NCI-H82 (cell line): ENCODE results near the gene NPIPA1.
"Not testable (repeated sequence)": the region's sequence is repeated elsewhere in the genome, so short reads cannot be mapped to it uniquely, and the experiment has no call there.

Source experiments
- DNase-seq: peaks from one replicate; lab custom pipeline; 2025; lab: John Stamatoyannopoulos, UW

The NPIPA1 gene

DNA sequence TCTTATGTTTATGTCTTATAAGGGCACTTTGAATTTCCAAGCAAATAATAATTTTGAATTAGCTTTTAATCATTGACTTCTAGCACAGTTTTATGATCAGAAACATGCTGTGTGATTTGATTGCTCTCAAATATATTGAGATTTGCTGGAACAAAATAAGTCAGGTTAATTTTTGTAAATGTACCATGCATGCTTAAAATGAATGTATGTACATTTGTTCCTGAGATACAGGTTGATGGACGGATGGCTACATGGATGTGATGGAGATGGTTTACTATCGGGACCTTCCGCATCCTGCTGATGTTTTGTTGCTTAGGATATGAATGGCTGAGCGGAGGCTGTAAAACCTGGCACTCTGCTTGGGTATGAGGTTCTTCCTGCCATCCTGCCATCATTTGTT is at the start of gene NPIPA1:
Gene NPIPA1, plus strand, starts transcription at position 301 of the 400 bp plus-strand sequence. Its CDS starts 0 bp downstream, at position 301.
- DNase-seq, result not testable (repeated sequence)

DNA sequence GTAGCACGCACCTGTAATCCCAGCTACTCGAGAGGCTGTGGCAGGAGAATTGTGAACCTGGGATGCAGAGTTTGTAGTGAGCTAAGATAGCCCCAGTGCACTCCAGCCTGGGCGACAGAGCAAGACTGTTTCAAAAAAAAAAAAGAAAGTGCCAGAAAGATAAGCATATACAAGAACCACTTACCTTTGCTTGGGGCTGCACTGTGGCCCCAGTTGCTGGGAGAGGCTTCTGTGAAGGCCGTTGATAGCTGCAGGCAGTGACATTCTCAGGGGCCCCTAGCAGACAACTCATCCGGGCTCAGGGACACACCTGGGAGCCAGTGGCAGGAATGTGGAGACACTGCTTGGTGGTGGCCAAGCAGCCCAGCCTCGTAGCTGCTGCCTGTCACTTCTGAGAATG is 45.1 kb upstream of the NPIPA1 start:
- DNase-seq, result not testable (repeated sequence)

DNA sequence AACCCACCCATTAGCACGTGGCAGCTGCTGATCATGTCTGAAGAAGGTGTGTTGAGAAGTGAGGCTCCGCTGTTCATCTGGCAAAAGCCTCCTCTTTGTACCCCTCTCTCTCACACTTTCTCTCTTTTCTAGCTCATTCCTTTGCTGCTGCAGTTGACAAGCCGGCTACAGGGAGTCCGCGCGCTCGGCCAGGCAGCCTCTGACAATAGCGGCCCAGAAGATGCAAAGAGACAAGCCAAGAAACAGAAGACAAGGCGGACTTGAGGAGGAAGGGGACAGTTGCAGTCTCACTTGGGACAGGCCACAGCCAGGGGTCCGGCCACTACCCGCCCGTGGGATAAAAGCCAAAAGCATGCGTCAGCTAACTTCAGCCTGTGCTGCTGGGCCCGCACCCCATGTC is 41.9 kb upstream of the NPIPA1 start:
- not testable (repeated sequence) for DNase-seq

GRCh38 chr16:14896023-14896422 is 41.2 kb upstream of the NPIPA1 start:
- not testable (repeated sequence) for DNase-seq

DNA sequence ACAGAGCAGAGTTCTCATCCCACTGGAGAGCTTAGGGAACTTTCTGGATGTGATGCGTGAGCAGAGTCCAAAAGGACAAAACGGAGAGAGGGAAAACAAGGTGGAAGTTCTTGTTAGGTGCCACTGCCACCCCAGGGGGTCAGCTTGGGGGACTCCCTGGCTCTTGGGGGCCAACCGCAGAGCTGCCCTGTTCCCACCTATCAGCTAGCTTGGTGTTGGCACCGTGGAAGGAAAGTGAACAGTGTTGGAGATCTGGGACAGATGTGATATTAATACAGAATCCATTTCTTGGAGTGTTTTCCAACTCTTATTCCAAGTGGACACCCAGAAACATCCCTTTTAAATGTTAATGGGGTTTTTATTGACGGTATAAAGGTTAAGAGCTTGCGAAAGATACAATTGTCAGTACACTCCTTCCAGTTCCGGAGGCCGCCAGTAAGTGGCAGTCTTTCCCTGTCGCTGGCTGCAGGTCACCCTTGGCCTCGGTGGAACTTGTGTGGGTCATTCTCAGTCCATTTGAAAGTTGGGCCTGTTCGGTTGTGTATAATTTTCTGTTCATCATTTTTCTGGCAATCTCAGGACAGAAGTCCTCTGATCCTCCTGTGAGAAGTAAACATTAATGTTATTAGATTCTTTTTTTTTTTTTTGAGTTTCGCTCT is 40.1 kb upstream of the NPIPA1 start:
- not testable (repeated sequence) for DNase-seq

GRCh38 chr16:14898162-14898561 is 39.1 kb upstream of the NPIPA1 start:
- not testable (repeated sequence) for DNase-seq

GRCh38 chr16:14903191-14903957 is 33.9 kb upstream of the NPIPA1 start:
- DNase-seq, result not testable (repeated sequence)

GRCh38 chr16:14909744-14910143 is 27.5 kb upstream of the NPIPA1 start:
- not testable (repeated sequence) for DNase-seq

DNA sequence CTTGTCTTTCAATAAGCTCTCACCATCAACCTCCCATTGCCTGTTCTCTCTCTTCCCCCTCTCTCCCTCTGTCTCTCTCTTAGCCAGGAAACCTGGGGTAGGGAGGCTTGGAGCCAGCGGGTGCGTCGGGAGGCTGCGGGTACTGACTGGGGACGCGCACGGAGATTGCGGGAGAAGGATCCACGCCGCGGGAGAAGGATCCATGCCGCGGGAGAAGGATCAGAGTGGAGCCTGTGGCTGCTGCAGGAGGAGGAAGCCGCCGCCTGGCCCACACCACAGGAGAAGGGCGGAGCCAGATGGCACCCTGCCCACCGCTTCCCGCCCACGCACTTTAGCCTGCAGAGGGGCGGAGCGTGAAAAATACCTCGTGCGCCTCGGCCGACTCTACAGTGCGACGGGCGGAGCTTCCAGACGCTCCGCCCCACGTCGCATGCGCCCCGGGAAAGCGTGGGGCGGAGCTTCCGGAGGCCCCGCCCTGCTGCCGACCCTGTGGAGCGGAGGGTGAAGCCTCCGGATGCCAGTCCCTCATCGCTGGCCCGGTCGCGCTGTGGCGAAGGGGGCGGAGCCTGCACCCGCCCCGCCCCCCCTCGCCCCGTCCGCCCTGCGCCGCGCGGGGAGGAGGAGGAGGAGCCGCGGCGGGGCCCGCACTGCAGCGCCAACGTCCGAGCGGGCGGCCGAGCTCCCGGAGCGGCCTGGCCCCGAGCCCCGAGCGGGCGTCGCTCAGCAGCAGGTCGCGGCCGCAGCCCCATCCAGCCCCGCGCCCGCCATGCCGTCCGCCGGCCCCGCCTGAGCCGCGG is 26.2 kb upstream of the NPIPA1 start:
- not testable (repeated sequence) for DNase-seq

- not testable (repeated sequence) for DNase-seq
Measured at GRCh38 chr16:14911954-14912353, 25.3 kb upstream of the NPIPA1 start.

DNA sequence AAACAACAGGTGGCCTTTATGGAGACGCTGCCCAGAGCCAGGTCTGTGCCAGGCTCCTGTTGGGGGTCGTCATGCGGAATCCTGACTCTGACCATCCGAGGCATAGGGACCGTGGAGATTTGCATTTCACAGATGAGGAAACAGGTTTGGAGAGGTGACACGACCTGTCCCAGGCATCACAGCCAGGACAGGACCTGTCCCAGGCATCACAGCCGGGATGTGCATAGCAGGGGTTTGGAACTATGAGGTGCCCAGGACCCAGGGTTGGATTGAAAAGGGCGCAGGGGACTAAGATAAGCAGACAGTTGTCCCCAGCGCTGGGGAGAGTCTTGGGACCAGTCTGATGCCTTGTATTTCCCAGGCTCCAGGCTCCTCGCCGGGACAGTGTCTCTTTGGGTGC is 24.7 kb upstream of the NPIPA1 start:
- not testable (repeated sequence) for DNase-seq

- DNase-seq, result not testable (repeated sequence)
Measured at GRCh38 chr16:14918504-14918903, 18.7 kb upstream of the NPIPA1 start.

- not testable (repeated sequence) for DNase-seq
Measured at GRCh38 chr16:14919837-14920600, 17.2 kb upstream of the NPIPA1 start.

DNA sequence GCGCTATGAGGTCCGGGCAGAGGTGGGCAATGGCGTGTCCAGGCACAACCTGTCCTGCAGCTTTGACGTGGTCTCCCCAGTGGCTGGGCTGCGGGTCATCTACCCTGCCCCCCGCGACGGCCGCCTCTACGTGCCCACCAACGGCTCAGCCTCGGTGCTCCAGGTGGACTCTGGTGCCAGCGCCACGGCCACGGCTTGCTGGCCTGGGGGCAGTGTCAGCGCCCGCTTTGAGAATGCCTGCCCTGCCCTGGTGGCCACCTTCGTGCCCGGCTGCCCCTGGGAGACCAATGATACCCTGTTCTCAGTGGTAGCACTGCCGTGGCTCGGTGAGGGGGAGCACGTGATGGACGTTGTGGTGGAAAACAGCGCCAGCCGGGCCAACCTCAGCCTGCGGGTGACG is 15.0 kb upstream of the NPIPA1 start:
- DNase-seq, result not testable (repeated sequence)

- not testable (repeated sequence) for DNase-seq
Measured at GRCh38 chr16:14922968-14923367, 14.3 kb upstream of the NPIPA1 start.

GRCh38 chr16:14923394-14924088 is 13.7 kb upstream of the NPIPA1 start:
- DNase-seq, result not testable (repeated sequence)

DNA sequence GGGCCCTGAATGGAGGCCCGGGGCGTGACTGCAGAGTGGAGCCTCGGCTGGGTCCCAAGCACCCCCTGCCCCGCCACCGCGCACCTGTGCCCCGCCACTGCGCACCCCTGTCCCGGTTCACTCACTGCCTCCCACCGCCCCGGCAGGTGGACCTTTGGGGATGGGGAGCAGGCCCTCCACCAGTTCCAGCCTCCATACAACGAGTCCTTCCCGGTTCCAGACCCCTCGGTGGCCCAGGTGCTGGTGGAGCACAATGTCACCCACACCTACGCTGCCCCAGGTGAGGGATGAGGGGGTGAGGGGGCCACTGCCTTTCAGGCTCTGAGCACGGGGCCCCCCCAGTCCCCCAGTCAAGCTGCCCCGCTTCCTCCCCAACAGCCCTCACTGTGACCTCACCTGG is 12.9 kb upstream of the NPIPA1 start:
- not testable (repeated sequence) for DNase-seq

DNA sequence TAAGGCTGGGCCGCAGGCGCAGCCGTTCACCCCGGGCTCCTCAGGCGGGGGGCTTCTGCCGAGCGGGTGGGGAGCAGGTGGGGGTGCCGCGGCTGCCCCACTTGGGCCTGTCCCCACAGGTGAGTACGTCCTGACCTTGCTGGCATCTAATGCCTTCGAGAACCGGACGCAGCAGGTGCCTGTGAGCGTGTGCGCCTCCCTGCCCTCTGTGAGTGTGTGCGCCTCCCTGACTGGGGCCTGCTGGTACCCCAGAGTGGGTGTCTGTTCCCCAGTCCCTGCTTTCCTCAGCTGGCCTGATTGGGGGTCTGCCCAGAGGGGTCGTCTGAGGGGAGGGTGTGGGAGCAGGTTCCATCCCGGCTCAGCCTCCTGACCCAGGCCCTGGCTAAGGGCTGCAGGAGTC is 12.3 kb upstream of the NPIPA1 start:
- not testable (repeated sequence) for DNase-seq

GRCh38 chr16:14928064-14928714 is 9.1 kb upstream of the NPIPA1 start:
- DNase-seq, result not testable (repeated sequence)

- DNase-seq, result not testable (repeated sequence)
Measured at GRCh38 chr16:14929176-14929575, 8.1 kb upstream of the NPIPA1 start.
